Trophoblast cell (in vitro differentiated cells and primary cell): ENCODE measurements around the gene MPEG1.

Source experiments
- DNase-seq, 2 donors: peaks; one replicate each; pipeline ENCODE4 v3.0.0-alpha.2; 2016
- H2AFZ ChIP-seq: 2 replicates; pipeline ENCODE4 v1.6.1; 2013; ENCODE audit warnings: low read length, moderate library complexity, mild to moderate bottlenecking; ENCODE audit not compliant: insufficient read depth, poor library complexity
- H2AK5ac ChIP-seq: 2 replicates; pipeline ENCODE4 v1.6.1; 2013; ENCODE audit warnings: mild to moderate bottlenecking, low read length
- H2BK120ac ChIP-seq: 2 replicates; pipeline ENCODE4 v1.6.1; 2013; ENCODE audit warnings: low read length, mild to moderate bottlenecking, moderate library complexity; ENCODE audit not compliant: insufficient read depth, poor library complexity
- H2BK12ac ChIP-seq: 2 replicates; pipeline ENCODE4 v1.6.1; 2013; ENCODE audit warnings: mild to moderate bottlenecking, low read length, moderate library complexity
- H2BK5ac ChIP-seq: 2 replicates; pipeline ENCODE4 v1.6.1; 2013; ENCODE audit warnings: low read length, low read depth, moderate library complexity, mild to moderate bottlenecking; ENCODE audit not compliant: poor library complexity
- H3K14ac ChIP-seq: 2 replicates; pipeline ENCODE4 v1.6.1; 2013; ENCODE audit warnings: mild to moderate bottlenecking, low read length
- H3K18ac ChIP-seq: 2 replicates; pipeline ENCODE4 v1.6.1; 2013; ENCODE audit warnings: mild to moderate bottlenecking, low read length
- H3K23ac ChIP-seq: 2 replicates; pipeline ENCODE4 v1.6.1; 2013; ENCODE audit warnings: low read length
- H3K27ac ChIP-seq: 2 replicates; pipeline ENCODE4 v1.5.1; 2013; ENCODE audit warnings: low read depth, mild to moderate bottlenecking, inconsistent platforms, low read length, moderate library complexity
- H3K27me3 ChIP-seq: 2 replicates; pipeline ENCODE4 v1.6.1; 2013; ENCODE audit warnings: inconsistent platforms, mild to moderate bottlenecking, low read length, moderate library complexity; ENCODE audit not compliant: insufficient read depth
- H3K36me3 ChIP-seq, 2 experiments: 1 replicate in 1 of 2; 2 replicates in 1 of 2; pipeline ENCODE4 v1.6.1; 2013; ENCODE audit warnings: low read length in 2 of 2, mild to moderate bottlenecking in 2 of 2, moderate library complexity in 1 of 2; ENCODE audit not compliant: insufficient read depth in 2 of 2, control insufficient read depth in 1 of 2
- H3K4ac ChIP-seq: 2 replicates; pipeline ENCODE4 v1.6.1; 2013; ENCODE audit warnings: low read depth, mild to moderate bottlenecking, low read length, moderate library complexity
- H3K4me1 ChIP-seq, 2 experiments: 1 replicate in 1 of 2; 2 replicates in 1 of 2; pipeline ENCODE4 v1.6.1; 2013; ENCODE audit warnings: low read length in 2 of 2, mild to moderate bottlenecking in 2 of 2, moderate library complexity in 1 of 2; ENCODE audit not compliant: insufficient read depth in 2 of 2, control insufficient read depth in 1 of 2
- H3K4me2 ChIP-seq: 2 replicates; pipeline ENCODE4 v1.6.1; 2013; ENCODE audit warnings: inconsistent platforms, mild to moderate bottlenecking, low read length, moderate library complexity
- H3K4me3 ChIP-seq: 2 replicates; pipeline ENCODE4 v1.5.1; 2013; ENCODE audit warnings: mild to moderate bottlenecking, low read depth, low read length, inconsistent platforms
- H3K79me1 ChIP-seq: one replicate; pipeline ENCODE4 v1.6.1; 2013; ENCODE audit warnings: low read length
- H3K79me2 ChIP-seq: 2 replicates; pipeline ENCODE4 v1.6.1; 2013; ENCODE audit warnings: low read length, mild to moderate bottlenecking; ENCODE audit not compliant: control insufficient read depth, insufficient read depth, poor library complexity
- H3K9ac ChIP-seq: 2 replicates; pipeline ENCODE4 v1.6.1; 2013; ENCODE audit warnings: mild to moderate bottlenecking, low read length
- H3K9me3 ChIP-seq: 2 replicates; pipeline ENCODE4 v1.6.1; 2013; ENCODE audit warnings: low read depth, mild to moderate bottlenecking, control low read depth, inconsistent platforms, low read length; ENCODE audit not compliant: insufficient read depth
- H4K12ac ChIP-seq: 2 replicates; pipeline ENCODE4 v1.6.1; 2013; ENCODE audit warnings: low read depth, mild to moderate bottlenecking, low read length, moderate library complexity
- H4K8ac ChIP-seq: 2 replicates; pipeline ENCODE4 v1.6.1; 2013; ENCODE audit warnings: low read depth, mild to moderate bottlenecking, low read length, moderate library complexity
- H4K91ac ChIP-seq: one replicate; pipeline ENCODE4 v1.6.1; 2013; ENCODE audit warnings: low read depth, mild to moderate bottlenecking, low read length, moderate library complexity
- WGBS: extraction: QIAGEN DNeasy Blood & Tissue Kit; methylation state at CpG from one replicate; pipeline ENCODE4 v1.1.7; 2013; ENCODE audit warnings: missing lambda C conversion rate; ENCODE audit not compliant: insufficient read length, insufficient coverage; ENCODE audit errors: extremely low coverage; 5-methylcytosine and 5-hydroxymethylcytosine counted together

Gene MPEG1

DNA sequence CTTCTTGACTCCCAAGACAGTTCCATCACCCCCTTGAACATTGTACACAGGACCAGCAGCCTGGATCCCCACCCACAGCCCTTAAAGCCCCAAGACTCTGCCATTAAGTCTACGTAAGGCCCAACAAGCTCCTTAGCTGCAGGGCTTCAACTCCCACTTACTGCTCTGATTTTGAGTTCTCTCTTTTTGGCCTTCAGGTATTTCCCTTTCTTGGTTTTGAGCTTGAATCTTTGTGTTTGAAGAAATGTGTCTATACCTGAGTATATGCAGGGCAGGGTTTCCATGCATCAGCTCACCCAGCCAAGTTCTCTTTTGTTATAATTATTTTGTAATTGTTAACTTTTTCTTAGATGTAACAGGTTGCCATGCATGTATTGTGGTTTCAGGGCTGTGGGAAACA lies 10.4 kb upstream of the MPEG1 start:
- H3K18ac ChIP-seq = no peak overlapping the region
- no peaks in the 10 kb centered on the region for H3K79me2 ChIP-seq
- no peak overlapping the region for H2BK120ac ChIP-seq
- no peaks in the 10 kb centered on the region for H3K36me3 ChIP-seq
- no peak overlapping the region for H3K14ac ChIP-seq
- no peak overlapping the region for H3K4me3 ChIP-seq
- H3K23ac ChIP-seq = no peak overlapping the region
- no peaks in the 10 kb centered on the region for H3K27me3 ChIP-seq
- no peaks in the 10 kb centered on the region for H3K4me1 ChIP-seq
- H2BK5ac ChIP-seq = no peak overlapping the region
- no peak overlapping the region for H3K27ac ChIP-seq
- no peaks in the 10 kb centered on the region for H3K9me3 ChIP-seq
- H2BK12ac ChIP-seq = no peak overlapping the region
- DNase-seq = no peak
- H3K9ac ChIP-seq = no peak overlapping the region
- H4K12ac ChIP-seq = no peak overlapping the region
- no peak overlapping the region for H2AFZ ChIP-seq
- H2AK5ac ChIP-seq = no peak overlapping the region
- no peak overlapping the region for H3K4ac ChIP-seq
- no peak overlapping the region for H4K8ac ChIP-seq
- no peaks in the 10 kb centered on the region for H3K79me1 ChIP-seq
- no peak overlapping the region for H3K4me2 ChIP-seq
- no CpG with 5 or more reads among the region's 1 CpG for WGBS
- no peak overlapping the region for H4K91ac ChIP-seq

GRCh38 chr11:59222464-59223060 lies 9.8 kb upstream of the MPEG1 start:
- Histone ChIP-seq H2BK120ac (no peak overlapping the region), H3K27me3 (no peaks in the 10 kb centered on the region), H4K12ac (no peak overlapping the region), H3K4me1 (no peaks in the 10 kb centered on the region), H2AFZ (no peak overlapping the region), H3K23ac (no peak overlapping the region), H4K91ac (no peak overlapping the region), H3K79me2 (no peaks in the 10 kb centered on the region), H3K4ac (no peak overlapping the region), H3K18ac (no peak overlapping the region), H3K9ac (no peak overlapping the region), H3K36me3 (no peaks in the 10 kb centered on the region), H3K79me1 (no peaks in the 10 kb centered on the region), H3K4me2 (no peak overlapping the region), H3K9me3 (no peaks in the 10 kb centered on the region), H2BK5ac (no peak overlapping the region), H2AK5ac (no peak overlapping the region), H4K8ac (no peak overlapping the region), H3K4me3 (no peak overlapping the region), H3K14ac (no peak overlapping the region), H2BK12ac (no peak overlapping the region), H3K27ac (no peak overlapping the region)
- WGBS = no CpG with 5 or more reads among the region's 2 CpGs
- peak in 1 of 2 donors; percentile 34 for DNase-seq

DNA sequence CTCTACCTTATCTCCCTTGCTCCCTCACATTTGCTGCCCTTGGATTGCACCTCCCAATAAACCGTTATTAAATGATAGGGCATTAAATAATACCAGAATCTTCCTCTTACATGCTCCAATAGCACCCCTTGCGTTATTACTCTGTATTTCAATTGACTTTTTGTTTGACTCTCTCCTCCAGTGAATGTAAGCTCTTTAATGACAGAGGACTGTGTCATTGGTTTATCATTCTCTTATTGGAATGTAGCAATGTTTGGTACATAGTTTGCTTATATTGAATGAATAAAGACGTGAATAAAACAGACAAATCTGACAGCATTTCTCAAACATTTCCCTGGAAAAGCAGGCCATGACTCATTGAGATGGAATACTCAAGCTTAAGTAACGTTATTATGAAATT lies 8.7 kb upstream of the MPEG1 start:
- no peak overlapping the region for H3K23ac ChIP-seq
- no peak overlapping the region for H2AK5ac ChIP-seq
- H3K4ac ChIP-seq = no peak overlapping the region
- H3K27me3 ChIP-seq = no peaks in the 10 kb centered on the region
- no peak overlapping the region for H4K8ac ChIP-seq
- H4K12ac ChIP-seq = no peak overlapping the region
- H2BK5ac ChIP-seq = no peak overlapping the region
- H3K4me2 ChIP-seq = no peak overlapping the region
- H3K4me1 ChIP-seq = no peaks in the 10 kb centered on the region
- no peaks in the 10 kb centered on the region for H3K9me3 ChIP-seq
- DNase-seq = peak in 1 of 2 donors; percentile 55
- H2BK120ac ChIP-seq = no peak overlapping the region
- H2AFZ ChIP-seq = no peak overlapping the region
- H3K14ac ChIP-seq = no peak overlapping the region
- no peaks in the 10 kb centered on the region for H3K36me3 ChIP-seq
- no peak overlapping the region for H3K18ac ChIP-seq
- no CpG with 5 or more reads among the region's 4 CpGs for WGBS
- no peak overlapping the region for H4K91ac ChIP-seq
- no peaks in the 10 kb centered on the region for H3K79me2 ChIP-seq
- no peak overlapping the region for H3K4me3 ChIP-seq
- no peak overlapping the region for H3K9ac ChIP-seq
- no peak overlapping the region for H3K27ac ChIP-seq
- H3K79me1 ChIP-seq = no peaks in the 10 kb centered on the region
- H2BK12ac ChIP-seq = no peak overlapping the region

GRCh38 chr11:59219836-59220235 lies 7.1 kb upstream of the MPEG1 start:
- Histone ChIP-seq H3K79me2 (no peaks in the 10 kb centered on the region), H3K9me3 (no peaks in the 10 kb centered on the region)

More at GRCh38 chr11:59219836-59220235, 7.1 kb upstream of the MPEG1 start:
- Histone ChIP-seq H3K4me3 (no peak overlapping the region), H3K9ac (no peak overlapping the region), H4K12ac (no peak overlapping the region), H4K8ac (no peak overlapping the region), H3K4me1 (no peaks in the 10 kb centered on the region), H3K36me3 (no peaks in the 10 kb centered on the region), H2BK12ac (no peak overlapping the region), H2AK5ac (no peak overlapping the region), H4K91ac (no peak overlapping the region), H3K4ac (no peak overlapping the region), H3K27ac (no peak overlapping the region), H2AFZ (no peak overlapping the region), H2BK120ac (no peak overlapping the region), H2BK5ac (no peak overlapping the region), H3K4me2 (no peak overlapping the region), H3K14ac (no peak overlapping the region), H3K79me1 (no peaks in the 10 kb centered on the region), H3K23ac (no peak overlapping the region), H3K27me3 (no peaks in the 10 kb centered on the region), H3K18ac (no peak overlapping the region)
- WGBS = no CpG with 5 or more reads among the region's 4 CpGs
- no peak for DNase-seq
